Measurements from ENCODE around the gene DYRK3.
"Not testable (repeated sequence)": the region's sequence is repeated elsewhere in the genome, so short reads cannot be mapped to it uniquely, and the experiment has no call there.

Gene DYRK3

GRCh38 chr1:206631085-206631509, 4.2 kb upstream of the DYRK3 start:
- DNase-seq (ENCODE audit: low spot score), result peak; percentile 70

- no peak for DNase-seq (ENCODE audit: low spot score)
Observed at GRCh38 chr1:206633708-206634121, 1.6 kb upstream of the DYRK3 start.

- DNase-seq (ENCODE audit: low spot score), result peak; percentile 94
Observed at GRCh38 chr1:206634365-206635079, 814 bp upstream of the DYRK3 start.

GRCh38 chr1:206635978-206636345, 626 bp downstream of the DYRK3 start:
- no peak for DNase-seq (ENCODE audit: low spot score)

- DNase-seq (ENCODE audit: low spot score), result no peak
Observed at GRCh38 chr1:206636671-206637070, 1.3 kb downstream of the DYRK3 start.

GRCh38 chr1:206637605-206638004, 2.3 kb downstream of the DYRK3 start:
- no peak for DNase-seq (ENCODE audit: low spot score)

GRCh38 chr1:206642074-206642473, 6.7 kb downstream of the DYRK3 start:
- DNase-seq (ENCODE audit: low spot score), result not testable (repeated sequence)

GRCh38 chr1:206643118-206643698, 7.9 kb downstream of the DYRK3 start:
- DNase-seq (ENCODE audit: low spot score), result no peak

GRCh38 chr1:206646504-206646903, 11.2 kb downstream of the DYRK3 start:
- no peak for DNase-seq (ENCODE audit: low spot score)

- DNase-seq (ENCODE audit: low spot score), result no peak
Observed at GRCh38 chr1:206647224-206647623, 11.9 kb downstream of the DYRK3 start.

- no peak for DNase-seq (ENCODE audit: low spot score)
Observed at GRCh38 chr1:206649261-206649921, 14.1 kb downstream of the DYRK3 start.

GRCh38 chr1:206651014-206651413, 15.7 kb downstream of the DYRK3 start:
- DNase-seq (ENCODE audit: low spot score), result no peak

- DNase-seq (ENCODE audit: low spot score), result peak; percentile 17
Observed at GRCh38 chr1:206651958-206652890, 16.9 kb downstream of the DYRK3 start.

GRCh38 chr1:206653715-206654459, 18.6 kb downstream of the DYRK3 start:
- DNase-seq (ENCODE audit: low spot score), result peak; percentile 19

GRCh38 chr1:206654828-206655227, 19.5 kb downstream of the DYRK3 start:
- DNase-seq (ENCODE audit: low spot score), result no peak

- DNase-seq (ENCODE audit: low spot score), result no peak
Observed at GRCh38 chr1:206655471-206655882, 20.1 kb downstream of the DYRK3 start.

GRCh38 chr1:206656936-206657335, 21.6 kb downstream of the DYRK3 start:
- no peak for DNase-seq (ENCODE audit: low spot score)

GRCh38 chr1:206657751-206658150, 22.4 kb downstream of the DYRK3 start:
- no peak for DNase-seq (ENCODE audit: low spot score)

GRCh38 chr1:206658264-206658980, 23.1 kb downstream of the DYRK3 start:
- DNase-seq (ENCODE audit: low spot score), result no peak

GRCh38 chr1:206658981-206659273, 23.6 kb downstream of the DYRK3 start:
- DNase-seq (ENCODE audit: low spot score), result no peak

- no peak for DNase-seq (ENCODE audit: low spot score)
Observed at GRCh38 chr1:206660136-206660535, 24.8 kb downstream of the DYRK3 start.

Measured in Ammon's horn (tissue), 1 donor.